Neural cell (in vitro differentiated cells): ENCODE data around the gene SLC18A3. TPM values are rescaled to one million over a fixed set of nuclear protein-coding genes. Genes with fewer than 3 reads are reported as not detected.

ENCODE experiments used
- H2AFZ ChIP-seq: fragments of 200-600, 300-800 bp; sonication (generic), shearing (Covaris generic); 2 replicates; pipeline ENCODE4 v1.6.0; 2014; ENCODE audit warnings: low read depth, mild to moderate bottlenecking, antibody characterized with exemption, low read length, moderate library complexity
- H3F3A ChIP-seq: fragments of 200-600 bp; shearing (Covaris generic); 2 replicates; pipeline ENCODE4 v1.6.1; 2016; ENCODE audit warnings: mild to moderate bottlenecking, moderate library complexity, mixed read lengths, antibody characterized with exemption, low read length; ENCODE audit not compliant: insufficient read depth, poor library complexity, severe bottlenecking
- H3K27ac ChIP-seq: fragments of 200-600, 300-800 bp; sonication (generic), shearing (Covaris generic); 2 replicates; pipeline ENCODE4 v1.5.1; 2014; ENCODE audit warnings: mild to moderate bottlenecking, low read length, moderate library complexity
- H3K27me3 ChIP-seq: fragments of 300-800, 200-600 bp; sonication (generic), shearing (Covaris generic); 2 replicates; pipeline ENCODE4 v1.6.0; 2014; ENCODE audit warnings: mild to moderate bottlenecking, low read depth, low read length, moderate library complexity; ENCODE audit not compliant: insufficient read depth
- H3K36me3 ChIP-seq: fragments of 300-800, 200-600 bp; sonication (generic), shearing (Covaris generic); 2 replicates; pipeline ENCODE4 v1.5.1; 2014; ENCODE audit warnings: mild to moderate bottlenecking, antibody characterized with exemption, low read length, moderate library complexity; ENCODE audit not compliant: insufficient read depth
- H3K4me2 ChIP-seq: fragments of 300-800, 200-600 bp; sonication (generic), shearing (Covaris generic); 2 replicates; pipeline ENCODE4 v1.6.0; 2014; ENCODE audit warnings: mild to moderate bottlenecking, low read length
- H3K4me3 ChIP-seq: fragments of 300-800, 200-600 bp; sonication (generic), shearing (Covaris generic); 2 replicates; pipeline ENCODE4 v1.5.1; 2014; ENCODE audit warnings: mild to moderate bottlenecking, low read length, moderate library complexity
- H3K79me2 ChIP-seq: fragments of 200-600 bp; shearing (Covaris generic); replicated peaks from 2 replicates; pipeline ENCODE4 v1.6.0; 2014; ENCODE audit warnings: mild to moderate bottlenecking, low read length, moderate library complexity; ENCODE audit not compliant: insufficient read depth
- H3K9ac ChIP-seq: fragments of 300-800, 200-600 bp; sonication (generic), shearing (Covaris generic); 2 replicates; pipeline ENCODE4 v1.6.1; 2016; ENCODE audit warnings: mild to moderate bottlenecking, low read length, mixed read lengths
- H3K9me2 ChIP-seq: fragments of 200-600 bp; shearing (Covaris generic); 2 replicates; pipeline ENCODE4 v1.6.1; 2016; ENCODE audit warnings: mild to moderate bottlenecking, low read length, mixed read lengths; ENCODE audit not compliant: insufficient read depth
- H3K9me3 ChIP-seq: fragments of 200-600, 300-800 bp; sonication (generic), shearing (Covaris generic); 2 replicates; pipeline ENCODE4 v1.6.1; 2016; ENCODE audit warnings: mild to moderate bottlenecking, mixed run types, low read length, moderate library complexity, mixed read lengths
- H4K20me1 ChIP-seq: fragments of 200-600 bp; shearing (Covaris generic); 2 replicates; pipeline ENCODE4 v1.6.1; 2016; ENCODE audit warnings: mild to moderate bottlenecking, mixed run types; ENCODE audit not compliant: insufficient read depth
- EP300 ChIP-seq: fragments of 450-650 bp; conservative IDR thresholded peaks from 2 replicates; pipeline ENCODE4 v1.6.1; 2014; ENCODE audit warnings: antibody characterized with exemption, mild to moderate bottlenecking, moderate library complexity; ENCODE audit not compliant: poor library complexity, severe bottlenecking
- EZH2 ChIP-seq: fragments of 200-600, 300-800 bp; shearing (Covaris generic), sonication (generic); IDR thresholded peaks from 2 replicates; pipeline ENCODE4 v1.6.1; 2014; ENCODE audit warnings: antibody characterized with exemption, low read length, borderline replicate concordance, mild to moderate bottlenecking; ENCODE audit not compliant: insufficient read depth, poor library complexity, severe bottlenecking
- MXI1 ChIP-seq: fragments of 450-650 bp; conservative IDR thresholded peaks from 2 replicates; pipeline ENCODE4 v1.6.1; 2014; ENCODE audit warnings: antibody characterized with exemption, mild to moderate bottlenecking; ENCODE audit not compliant: poor library complexity, severe bottlenecking
- POLR2AphosphoS5 ChIP-seq: IDR thresholded peaks from 2 replicates; pipeline ENCODE4 v1.6.1; 2012
- RAD21 ChIP-seq: fragments of 450-650 bp; conservative IDR thresholded peaks from 2 replicates; pipeline ENCODE4 v1.6.1; 2014; ENCODE audit warnings: antibody characterized with exemption, mild to moderate bottlenecking, moderate library complexity
- SMC3 ChIP-seq: fragments of 450-650 bp; conservative IDR thresholded peaks from 2 replicates; pipeline ENCODE4 v1.6.1; 2014; ENCODE audit warnings: antibody characterized with exemption, mild to moderate bottlenecking, moderate library complexity; ENCODE audit not compliant: poor library complexity
- TAF1 ChIP-seq: IDR thresholded peaks from 2 replicates; pipeline ENCODE4 v1.6.1; 2012; ENCODE audit warnings: low read depth
- polyA plus RNA-seq: library from polyadenylated mRNA; depleted of rRNA; stranded (reverse); fragments of >200 nt; gene quantifications from 2 replicates; pipeline ENCODE4 v1.2.3, GENCODE V29; 2014
- TF ChIP-seq, protein P1 (sequence below): IDR thresholded peaks from 2 replicates; pipeline ENCODE4 v1.6.1; 2012; ENCODE audit warnings: borderline replicate concordance
- TF ChIP-seq, protein P2 (sequence below): fragments of 450-650 bp; IDR thresholded peaks from 2 replicates; pipeline ENCODE4 v1.5.1; 2014; ENCODE audit warnings: antibody characterized with exemption, mild to moderate bottlenecking, moderate library complexity; ENCODE audit not compliant: poor library complexity, severe bottlenecking

The SLC18A3 gene
- polyA plus RNA-seq, 1 donor from 2014 or later: not detected

DNA sequence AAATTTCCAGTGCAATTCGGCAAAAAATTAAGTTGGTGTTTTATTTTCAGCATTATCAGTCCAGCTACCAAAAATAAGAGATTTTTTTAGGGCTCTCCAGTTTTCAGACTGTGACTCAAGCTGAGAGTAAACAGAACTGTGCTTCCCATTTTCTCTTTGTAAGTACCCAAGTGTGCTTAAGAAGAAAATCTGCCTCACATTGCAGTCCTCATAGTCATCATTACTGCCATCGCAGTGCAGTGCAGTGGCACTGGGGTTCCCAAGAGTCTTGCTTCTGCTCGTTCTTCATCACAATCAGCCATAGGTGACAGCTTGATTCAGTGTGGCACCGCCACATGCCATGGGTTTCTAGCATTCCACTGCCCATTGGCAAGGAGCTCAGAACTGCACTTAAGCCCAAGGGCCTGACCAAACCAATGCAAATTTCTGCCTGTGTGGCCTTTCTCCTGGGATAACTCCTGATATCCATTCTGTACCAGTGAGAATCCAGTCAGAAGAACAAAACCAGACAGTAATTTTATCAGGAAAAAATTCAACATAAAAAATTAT lies 45.6 kb upstream of the SLC18A3 start:
- Histone ChIP-seq H3K36me3 (no peaks in the 10 kb centered on the region), H3K9ac (no peak overlapping the region), H3K27ac (no peak overlapping the region), H3K9me3 (no peaks in the 10 kb centered on the region), H4K20me1 (no peaks in the 10 kb centered on the region), H3K4me3 (no peak overlapping the region), H3K4me2 (no peak overlapping the region), H3F3A (no peaks in the 10 kb centered on the region), H2AFZ (no peak overlapping the region), H3K27me3 (no peaks in the 10 kb centered on the region), H3K79me2 (no peaks in the 10 kb centered on the region), H3K9me2 (no peaks in the 10 kb centered on the region)
- no peak for TF ChIP-seq POLR2AphosphoS5
- no peak for TF ChIP-seq EP300
- TF ChIP-seq, protein P1, sequence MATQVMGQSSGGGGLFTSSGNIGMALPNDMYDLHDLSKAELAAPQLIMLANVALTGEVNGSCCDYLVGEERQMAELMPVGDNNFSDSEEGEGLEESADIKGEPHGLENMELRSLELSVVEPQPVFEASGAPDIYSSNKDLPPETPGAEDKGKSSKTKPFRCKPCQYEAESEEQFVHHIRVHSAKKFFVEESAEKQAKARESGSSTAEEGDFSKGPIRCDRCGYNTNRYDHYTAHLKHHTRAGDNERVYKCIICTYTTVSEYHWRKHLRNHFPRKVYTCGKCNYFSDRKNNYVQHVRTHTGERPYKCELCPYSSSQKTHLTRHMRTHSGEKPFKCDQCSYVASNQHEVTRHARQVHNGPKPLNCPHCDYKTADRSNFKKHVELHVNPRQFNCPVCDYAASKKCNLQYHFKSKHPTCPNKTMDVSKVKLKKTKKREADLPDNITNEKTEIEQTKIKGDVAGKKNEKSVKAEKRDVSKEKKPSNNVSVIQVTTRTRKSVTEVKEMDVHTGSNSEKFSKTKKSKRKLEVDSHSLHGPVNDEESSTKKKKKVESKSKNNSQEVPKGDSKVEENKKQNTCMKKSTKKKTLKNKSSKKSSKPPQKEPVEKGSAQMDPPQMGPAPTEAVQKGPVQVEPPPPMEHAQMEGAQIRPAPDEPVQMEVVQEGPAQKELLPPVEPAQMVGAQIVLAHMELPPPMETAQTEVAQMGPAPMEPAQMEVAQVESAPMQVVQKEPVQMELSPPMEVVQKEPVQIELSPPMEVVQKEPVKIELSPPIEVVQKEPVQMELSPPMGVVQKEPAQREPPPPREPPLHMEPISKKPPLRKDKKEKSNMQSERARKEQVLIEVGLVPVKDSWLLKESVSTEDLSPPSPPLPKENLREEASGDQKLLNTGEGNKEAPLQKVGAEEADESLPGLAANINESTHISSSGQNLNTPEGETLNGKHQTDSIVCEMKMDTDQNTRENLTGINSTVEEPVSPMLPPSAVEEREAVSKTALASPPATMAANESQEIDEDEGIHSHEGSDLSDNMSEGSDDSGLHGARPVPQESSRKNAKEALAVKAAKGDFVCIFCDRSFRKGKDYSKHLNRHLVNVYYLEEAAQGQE: no peak
- TF ChIP-seq MXI1: no peak
- TF ChIP-seq, protein P2, sequence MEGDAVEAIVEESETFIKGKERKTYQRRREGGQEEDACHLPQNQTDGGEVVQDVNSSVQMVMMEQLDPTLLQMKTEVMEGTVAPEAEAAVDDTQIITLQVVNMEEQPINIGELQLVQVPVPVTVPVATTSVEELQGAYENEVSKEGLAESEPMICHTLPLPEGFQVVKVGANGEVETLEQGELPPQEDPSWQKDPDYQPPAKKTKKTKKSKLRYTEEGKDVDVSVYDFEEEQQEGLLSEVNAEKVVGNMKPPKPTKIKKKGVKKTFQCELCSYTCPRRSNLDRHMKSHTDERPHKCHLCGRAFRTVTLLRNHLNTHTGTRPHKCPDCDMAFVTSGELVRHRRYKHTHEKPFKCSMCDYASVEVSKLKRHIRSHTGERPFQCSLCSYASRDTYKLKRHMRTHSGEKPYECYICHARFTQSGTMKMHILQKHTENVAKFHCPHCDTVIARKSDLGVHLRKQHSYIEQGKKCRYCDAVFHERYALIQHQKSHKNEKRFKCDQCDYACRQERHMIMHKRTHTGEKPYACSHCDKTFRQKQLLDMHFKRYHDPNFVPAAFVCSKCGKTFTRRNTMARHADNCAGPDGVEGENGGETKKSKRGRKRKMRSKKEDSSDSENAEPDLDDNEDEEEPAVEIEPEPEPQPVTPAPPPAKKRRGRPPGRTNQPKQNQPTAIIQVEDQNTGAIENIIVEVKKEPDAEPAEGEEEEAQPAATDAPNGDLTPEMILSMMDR: no peak
- TF ChIP-seq EZH2: no peak
- no peak for TF ChIP-seq RAD21
- TF ChIP-seq TAF1: no peak
- TF ChIP-seq SMC3: no peak

DNA sequence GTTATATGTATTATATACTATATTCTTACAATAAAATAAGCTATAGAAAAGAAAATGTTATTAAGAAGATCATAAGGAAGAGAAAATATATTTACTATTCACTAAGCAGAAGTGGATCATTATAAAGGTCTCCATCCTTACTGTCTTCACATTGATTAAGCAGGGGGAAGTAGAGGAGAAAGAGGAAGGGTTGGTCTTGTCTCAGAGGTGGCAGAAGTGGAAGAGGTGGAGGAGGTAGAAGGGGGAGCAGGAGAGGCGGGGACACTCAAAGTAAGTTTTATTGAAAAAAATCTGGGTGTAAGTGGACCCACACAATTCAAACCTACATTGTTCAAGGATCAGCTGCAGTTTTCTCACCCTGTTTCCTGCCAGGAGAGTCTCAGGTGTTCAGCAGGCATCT lies 42.3 kb upstream of the SLC18A3 start:
- Histone ChIP-seq H3K79me2 (no peaks in the 10 kb centered on the region), H3K36me3 (no peaks in the 10 kb centered on the region), H3F3A (no peaks in the 10 kb centered on the region), H3K9ac (no peak overlapping the region), H2AFZ (no peak overlapping the region), H3K9me3 (no peaks in the 10 kb centered on the region), H3K27me3 (no peaks in the 10 kb centered on the region), H3K4me3 (no peak overlapping the region), H3K4me2 (no peak overlapping the region), H4K20me1 (no peaks in the 10 kb centered on the region), H3K27ac (no peak overlapping the region), H3K9me2 (no peaks in the 10 kb centered on the region)
- TF ChIP-seq EP300 (no peak), POLR2AphosphoS5 (no peak), EZH2 (no peak)
- TF ChIP-seq, protein P2: no peak
